ENCODE data around the gene PHF11. TPM values are rescaled to one million over a fixed set of nuclear protein-coding genes. Genes with fewer than 3 reads are reported as not detected.

The PHF11 gene
- polyA plus RNA-seq, 3 donors = 24.0 to 40.5 (median 27.3) TPM

- H3K27ac ChIP-seq (ENCODE audit: low read depth, low read length) = no peak overlapping the region
- 91 to 93% (median 93%) methylated on average over 8 of the region's 8 CpGs for WGBS, 3 donors
These were observed 75.8 kb downstream of the PHF11 start for GRCh38 chr13:49571299-49572240.

Other genes starting within 250 kb of the PHF11 start
- gene CDADC1, start 248.0 kb upstream of the PHF11 start, polyA plus RNA-seq = 10 to 100 TPM in 1 of 3 donors, 1 to 10 TPM in 2; 2.5 to 10.3 (median 5.7) TPM
- gene CAB39L, start 51.9 kb upstream of the PHF11 start, polyA plus RNA-seq = 10 to 100 TPM in 1 of 3 donors, 1 to 10 TPM in 2; 3.8 to 22.6 (median 6.1) TPM
- 1 to 10 TPM; 1.8 to 4.7 (median 2.5) TPM for gene SETDB2, start 51.7 kb upstream of the PHF11 start, polyA plus RNA-seq
- 1 to 10 TPM; 4.9 to 9.1 (median 6.4) TPM for gene RCBTB1, start 89.6 kb downstream of the PHF11 start, polyA plus RNA-seq
- gene ARL11, start 132.6 kb downstream of the PHF11 start, polyA plus RNA-seq = 1 to 10 TPM in 1 of 3 donors, under 1 TPM in 2; 0.18 to 4.2 (median 0.80) TPM
- 10 to 100 TPM; 29.7 to 53.3 (median 36.9) TPM for gene EBPL, start 195.5 kb downstream of the PHF11 start, polyA plus RNA-seq